Measurements from ENCODE around the gene COG5. TPM values are rescaled to one million over a fixed set of nuclear protein-coding genes. Genes with fewer than 3 reads are reported as not detected.

COG5 gene
- total and polyA plus RNA-seq, 10 of the 15 experiments (the other 5 are each of a cell fraction or from before 2014, with no cell fraction given), result 5.5 to 27.9 (median 15.6) TPM

- Histone ChIP-seq H3K4me1 (ENCODE audit: control insufficient read depth, insufficient read depth, low read length) (no peaks in the 10 kb centered on the region), H3K9me3 (replicated peaks; ENCODE audit: control insufficient read depth, insufficient read depth, low read length) (no peaks in the 10 kb centered on the region; the same call in 2 of the 3 replicates), H2AFZ (ENCODE audit: control insufficient read depth, low read depth, low read length) (no peak overlapping the region), H3K36me3 (ENCODE audit: control insufficient read depth in 2 of 2, insufficient read depth in 2 of 2, low read length in 1 of 2) (no peaks in the 10 kb centered on the region), H3K4me3 (no peak overlapping the region), H3K27ac (ENCODE audit: control insufficient read depth, insufficient read depth) (no peak overlapping the region), H3K4me2 (ENCODE audit: control insufficient read depth, insufficient read depth) (no peak overlapping the region), H4K20me1 (ENCODE audit: control insufficient read depth, insufficient read depth) (no peaks in the 10 kb centered on the region), H3K27me3 (replicated peaks in 1 of 2; ENCODE audit: control insufficient read depth in 2 of 2, insufficient read depth in 2 of 2, low read length in 1 of 2) (no peaks in the 10 kb centered on the region), H3K9ac (ENCODE audit: control insufficient read depth, insufficient read depth, low read length) (no peak overlapping the region), H3K79me2 (ENCODE audit: control insufficient read depth, insufficient read depth, low read length) (no peaks in the 10 kb centered on the region)
- ATAC-seq (no peak), FAIRE-seq (no peak), DNase-seq (ENCODE audit: low read depth, low spot score) (no peak)
- RAD21 ChIA-PET (ENCODE audit: unreplicated experiment), result no interaction called here
- intact Hi-C loops (cut with micrococcal nuclease; ENCODE audit: unreplicated experiment) (no loop called here), in situ Hi-C loops (cut with MboI) (no loop called here)
- TF ChIP-seq CBX5 (IDR thresholded peaks at IDR 0.05; ENCODE audit: low read depth) (no peak), SREBF1 (IDR thresholded peaks at IDR 0.05; ENCODE audit: low read length) (no peak), ZBTB11 (CRISPR knock-in tag; IDR thresholded peaks at IDR 0.05) (no peak), RFX5 (IDR thresholded peaks at IDR 0.05; ENCODE audit: low read depth, low read length) (no peak), IRF4 (IDR thresholded peaks at IDR 0.05; ENCODE audit: low read depth, low read length) (no peak), ZZZ3 (IDR thresholded peaks at IDR 0.05; ENCODE audit: control insufficient read depth, insufficient read length, low read depth) (no peak), CUX1 (IDR thresholded peaks at IDR 0.05; ENCODE audit: insufficient replicate concordance, low read depth, low read length) (no peak), PBX3 (IDR thresholded peaks at IDR 0.05; ENCODE audit: insufficient replicate concordance, low read depth, low read length) (no peak), TCF3 (IDR thresholded peaks at IDR 0.05; ENCODE audit: borderline replicate concordance, insufficient read depth, low read depth, low read length) (no peak), EED (IDR thresholded peaks at IDR 0.05; ENCODE audit: low read depth) (no peak), CTCF (IDR thresholded peaks at IDR 0.05 in 2 of 3, conservative IDR thresholded peaks at IDR 0.05 in 1 of 3; ENCODE audit: control insufficient read depth in 2 of 3, extremely low read depth in 1 of 3, insufficient read depth in 1 of 3, low read depth in 3 of 3, low read length in 3 of 3) (no peak), SMARCA5 (IDR thresholded peaks at IDR 0.05) (no peak), RB1 (IDR thresholded peaks at IDR 0.05; ENCODE audit: borderline replicate concordance) (no peak)
- WGBS (ENCODE audit: insufficient coverage, insufficient replicate concordance, low lambda C conversion rate, missing lambda C conversion rate), result 96% methylated on average over 1 of the region's 1 CpG
- SMC1A ChIA-PET (ENCODE audit: uncharacterized antibody, unreplicated experiment), result no interaction called here
- BruUV-seq (replicated peaks), result no TSS peak
- CTCF ChIA-PET, result interaction anchor here (0.8 kb wide), 1 partner anchor 13 kb away, joined by 3 read pairs; no protein-coding TSS in a partner anchor
- POLR2A ChIA-PET, result no interaction called here
Observed at GRCh38 chr7:107309296-107309695, 254.4 kb downstream of the COG5 start.
